WTC11 (cell line): ENCODE data around the gene POU3F3.

Experiments
- CREB1 ChIP-seq: sonication (generic); formaldehyde crosslinking; IDR thresholded peaks from 2 replicates; pipeline ENCODE4 v1.8.0; 2023; ENCODE audit warnings: mild to moderate bottlenecking, missing genetic modification reagents
- CREM ChIP-seq: sonication (generic); formaldehyde crosslinking; IDR thresholded peaks from 2 replicates; pipeline ENCODE4 v1.8.1; 2022; ENCODE audit warnings: mild to moderate bottlenecking, missing genetic modification reagents, moderate library complexity
- FOXJ3 ChIP-seq: sonication (generic); formaldehyde crosslinking; IDR thresholded peaks from 2 replicates; pipeline ENCODE4 v1.9.0; 2021; ENCODE audit warnings: missing genetic modification reagents, mild to moderate bottlenecking, borderline replicate concordance
- JUN ChIP-seq: sonication (generic); formaldehyde crosslinking; IDR thresholded peaks from 2 replicates; pipeline ENCODE4 v1.8.0; 2023; ENCODE audit warnings: mild to moderate bottlenecking, missing genetic modification reagents
- KAT7 ChIP-seq: sonication (generic); formaldehyde crosslinking; IDR thresholded peaks from 2 replicates; pipeline ENCODE4 v1.8.1; 2023; ENCODE audit warnings: missing genetic modification reagents, mild to moderate bottlenecking, borderline replicate concordance
- SP1 ChIP-seq: sonication (generic); formaldehyde crosslinking; conservative IDR thresholded peaks from 2 replicates; pipeline ENCODE4 v1.8.1; 2022; ENCODE audit warnings: missing genetic modification reagents
- TF ChIP-seq, protein P1 (sequence below): fragments of 200-600 bp; IDR thresholded peaks from 2 replicates; pipeline ENCODE4 v1.8.0; 2022; ENCODE audit warnings: antibody characterized with exemption
- TF ChIP-seq, protein P2 (sequence below): sonication (generic); formaldehyde crosslinking; IDR thresholded peaks from 2 replicates; pipeline ENCODE4 v1.8.0; 2023; ENCODE audit warnings: mild to moderate bottlenecking, missing genetic modification reagents
- TF ChIP-seq, protein P3 (sequence below): sonication (generic); formaldehyde crosslinking; IDR thresholded peaks from 2 replicates; pipeline ENCODE4 v1.8.0; 2023; ENCODE audit warnings: missing genetic modification reagents
- TF ChIP-seq, protein P4 (sequence below): sonication (generic); formaldehyde crosslinking; IDR thresholded peaks from 2 replicates; pipeline ENCODE4 v1.8.0; 2022; ENCODE audit warnings: mild to moderate bottlenecking, missing genetic modification reagents
- TF ChIP-seq, protein P5 (sequence below): sonication (generic); formaldehyde crosslinking; IDR thresholded peaks from 2 replicates; pipeline ENCODE4 v1.8.0; 2022; ENCODE audit warnings: mild to moderate bottlenecking, missing genetic modification reagents

DNA sequence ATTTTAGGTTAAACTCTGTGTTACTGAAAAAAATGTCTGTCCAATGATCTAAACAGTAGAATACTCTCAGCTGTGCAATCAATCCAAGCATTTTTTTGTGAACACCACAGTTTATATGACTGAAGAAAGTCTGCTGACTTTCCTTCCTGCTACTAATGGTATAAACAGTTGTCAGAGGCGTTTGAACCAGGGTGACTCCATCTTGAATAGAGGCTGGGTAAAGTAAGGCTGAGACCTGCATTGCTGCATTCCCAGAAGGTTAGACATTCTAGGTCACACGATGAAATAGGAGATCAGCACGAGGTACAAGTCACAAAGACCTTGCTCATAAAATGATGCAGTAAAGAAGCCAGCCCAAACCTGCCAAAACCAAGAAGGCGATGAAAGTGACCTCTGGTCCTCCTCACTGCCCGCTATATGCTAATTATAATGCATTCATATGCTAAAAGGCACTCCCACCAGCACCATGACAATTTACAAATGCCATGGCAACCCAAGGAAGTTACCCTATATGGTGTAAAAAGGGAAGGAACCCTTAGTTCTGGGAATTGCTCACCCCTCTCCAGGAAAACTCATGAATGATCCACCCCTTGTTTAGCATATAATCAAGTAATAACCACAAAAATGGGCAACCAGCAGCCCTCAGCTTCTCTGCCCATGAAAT lies 31.3 kb downstream of the POU3F3 start:
- no peak for TF ChIP-seq SP1 (CRISPR knock-in tag)
- TF ChIP-seq, protein P1, sequence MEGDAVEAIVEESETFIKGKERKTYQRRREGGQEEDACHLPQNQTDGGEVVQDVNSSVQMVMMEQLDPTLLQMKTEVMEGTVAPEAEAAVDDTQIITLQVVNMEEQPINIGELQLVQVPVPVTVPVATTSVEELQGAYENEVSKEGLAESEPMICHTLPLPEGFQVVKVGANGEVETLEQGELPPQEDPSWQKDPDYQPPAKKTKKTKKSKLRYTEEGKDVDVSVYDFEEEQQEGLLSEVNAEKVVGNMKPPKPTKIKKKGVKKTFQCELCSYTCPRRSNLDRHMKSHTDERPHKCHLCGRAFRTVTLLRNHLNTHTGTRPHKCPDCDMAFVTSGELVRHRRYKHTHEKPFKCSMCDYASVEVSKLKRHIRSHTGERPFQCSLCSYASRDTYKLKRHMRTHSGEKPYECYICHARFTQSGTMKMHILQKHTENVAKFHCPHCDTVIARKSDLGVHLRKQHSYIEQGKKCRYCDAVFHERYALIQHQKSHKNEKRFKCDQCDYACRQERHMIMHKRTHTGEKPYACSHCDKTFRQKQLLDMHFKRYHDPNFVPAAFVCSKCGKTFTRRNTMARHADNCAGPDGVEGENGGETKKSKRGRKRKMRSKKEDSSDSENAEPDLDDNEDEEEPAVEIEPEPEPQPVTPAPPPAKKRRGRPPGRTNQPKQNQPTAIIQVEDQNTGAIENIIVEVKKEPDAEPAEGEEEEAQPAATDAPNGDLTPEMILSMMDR, result no peak
- TF ChIP-seq, protein P2, sequence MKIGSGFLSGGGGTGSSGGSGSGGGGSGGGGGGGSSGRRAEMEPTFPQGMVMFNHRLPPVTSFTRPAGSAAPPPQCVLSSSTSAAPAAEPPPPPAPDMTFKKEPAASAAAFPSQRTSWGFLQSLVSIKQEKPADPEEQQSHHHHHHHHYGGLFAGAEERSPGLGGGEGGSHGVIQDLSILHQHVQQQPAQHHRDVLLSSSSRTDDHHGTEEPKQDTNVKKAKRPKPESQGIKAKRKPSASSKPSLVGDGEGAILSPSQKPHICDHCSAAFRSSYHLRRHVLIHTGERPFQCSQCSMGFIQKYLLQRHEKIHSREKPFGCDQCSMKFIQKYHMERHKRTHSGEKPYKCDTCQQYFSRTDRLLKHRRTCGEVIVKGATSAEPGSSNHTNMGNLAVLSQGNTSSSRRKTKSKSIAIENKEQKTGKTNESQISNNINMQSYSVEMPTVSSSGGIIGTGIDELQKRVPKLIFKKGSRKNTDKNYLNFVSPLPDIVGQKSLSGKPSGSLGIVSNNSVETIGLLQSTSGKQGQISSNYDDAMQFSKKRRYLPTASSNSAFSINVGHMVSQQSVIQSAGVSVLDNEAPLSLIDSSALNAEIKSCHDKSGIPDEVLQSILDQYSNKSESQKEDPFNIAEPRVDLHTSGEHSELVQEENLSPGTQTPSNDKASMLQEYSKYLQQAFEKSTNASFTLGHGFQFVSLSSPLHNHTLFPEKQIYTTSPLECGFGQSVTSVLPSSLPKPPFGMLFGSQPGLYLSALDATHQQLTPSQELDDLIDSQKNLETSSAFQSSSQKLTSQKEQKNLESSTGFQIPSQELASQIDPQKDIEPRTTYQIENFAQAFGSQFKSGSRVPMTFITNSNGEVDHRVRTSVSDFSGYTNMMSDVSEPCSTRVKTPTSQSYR (CRISPR knock-in tag), result no peak
- TF ChIP-seq CREB1 (CRISPR knock-in tag), result no peak
- no peak for TF ChIP-seq JUN (CRISPR knock-in tag)
- TF ChIP-seq FOXJ3 (CRISPR knock-in tag), result no peak
- TF ChIP-seq, protein P3, sequence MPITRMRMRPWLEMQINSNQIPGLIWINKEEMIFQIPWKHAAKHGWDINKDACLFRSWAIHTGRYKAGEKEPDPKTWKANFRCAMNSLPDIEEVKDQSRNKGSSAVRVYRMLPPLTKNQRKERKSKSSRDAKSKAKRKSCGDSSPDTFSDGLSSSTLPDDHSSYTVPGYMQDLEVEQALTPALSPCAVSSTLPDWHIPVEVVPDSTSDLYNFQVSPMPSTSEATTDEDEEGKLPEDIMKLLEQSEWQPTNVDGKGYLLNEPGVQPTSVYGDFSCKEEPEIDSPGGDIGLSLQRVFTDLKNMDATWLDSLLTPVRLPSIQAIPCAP, result no peak
- TF ChIP-seq KAT7 (CRISPR knock-in tag), result no peak
- no peak for TF ChIP-seq CREM
- TF ChIP-seq, protein P4, sequence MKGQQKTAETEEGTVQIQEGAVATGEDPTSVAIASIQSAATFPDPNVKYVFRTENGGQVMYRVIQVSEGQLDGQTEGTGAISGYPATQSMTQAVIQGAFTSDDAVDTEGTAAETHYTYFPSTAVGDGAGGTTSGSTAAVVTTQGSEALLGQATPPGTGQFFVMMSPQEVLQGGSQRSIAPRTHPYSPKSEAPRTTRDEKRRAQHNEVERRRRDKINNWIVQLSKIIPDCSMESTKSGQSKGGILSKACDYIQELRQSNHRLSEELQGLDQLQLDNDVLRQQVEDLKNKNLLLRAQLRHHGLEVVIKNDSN (CRISPR knock-in tag), result no peak
- TF ChIP-seq, protein P5, sequence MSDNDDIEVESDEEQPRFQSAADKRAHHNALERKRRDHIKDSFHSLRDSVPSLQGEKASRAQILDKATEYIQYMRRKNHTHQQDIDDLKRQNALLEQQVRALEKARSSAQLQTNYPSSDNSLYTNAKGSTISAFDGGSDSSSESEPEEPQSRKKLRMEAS (CRISPR knock-in tag), result no peak
